ENCODE data around the gene C7orf33.

- TF ChIP-seq POLR2A (IDR thresholded peaks at IDR 0.05) (no peak), CTCF (IDR thresholded peaks at IDR 0.05) (no peak)
Observed at GRCh38 chr7:148645898-148646297, 55.3 kb downstream of the C7orf33 start.
